SK-N-SH (cell line): Measurements from ENCODE around the gene TDRD9. TPM values are rescaled to one million over a fixed set of nuclear protein-coding genes. Genes with fewer than 3 reads are reported as not detected.

Source experiments
- CTCF ChIA-PET: fragments of 300-600, 350-600 bp; formaldehyde crosslinking; extraction: SDS; loops from one replicate; lab custom pipeline; 2021; lab: Yijun Ruan, JAX
- POLR2A ChIA-PET: fragments of 350-600 bp; sonication (Branson Sonifier 250); formaldehyde crosslinking; extraction: SDS; loops from one replicate; lab custom pipeline; 2020; ENCODE audit warnings: antibody characterized with exemption, inconsistent platforms; lab: Yijun Ruan, JAX
- DNase-seq: peaks from one replicate; pipeline ENCODE4 v3.0.0; 2012
- H2AFZ ChIP-seq: fragments of 200-600 bp; sonication (generic); 2 replicates; pipeline ENCODE4 v1.8.1; 2016; ENCODE audit warnings: antibody characterized with exemption, mild to moderate bottlenecking, low read depth
- H3F3A ChIP-seq: fragments of 200-600 bp; sonication (generic); replicated peaks from 2 replicates; pipeline ENCODE3; 2016; ENCODE audit warnings: antibody characterized with exemption, mild to moderate bottlenecking; ENCODE audit not compliant: insufficient read depth
- H3K27ac ChIP-seq, 2 experiments: fragments of 200-500 bp in 1 of 2; fragments of 200-600 bp in 1 of 2; sonication (Bioruptor generic) in 1 of 2; sonication (generic), shearing (Covaris generic) in 1 of 2; 2 replicates each; pipeline versions ENCODE4 v1.5.1 to v1.6.1; 2014 to 2016; ENCODE audit warnings: low read depth in 2 of 2, inconsistent platforms in 1 of 2, low read length in 1 of 2, mild to moderate bottlenecking in 1 of 2, mixed read lengths in 1 of 2
- H3K27me3 ChIP-seq: fragments of 200-600 bp; sonication (generic), shearing (Covaris generic); 2 replicates; pipeline ENCODE4 v1.6.1; 2016; ENCODE audit warnings: mixed run types; ENCODE audit not compliant: insufficient read depth
- H3K36me3 ChIP-seq, 2 experiments: fragments of 200-500 bp in 1 of 2; fragments of 200-600 bp in 1 of 2; sonication (Bioruptor generic) in 1 of 2; sonication (generic) in 1 of 2; replicated peaks in 1 of 2; 2 replicates each; pipeline versions ENCODE3 to v1.5.1; 2014 to 2016; ENCODE audit warnings: low read length in 1 of 2, mild to moderate bottlenecking in 1 of 2; ENCODE audit not compliant: insufficient read depth in 2 of 2, control insufficient read depth in 1 of 2
- H3K4me1 ChIP-seq, 2 experiments: fragments of 200-500 bp in 1 of 2; fragments of 200-600 bp in 1 of 2; sonication (Bioruptor generic) in 1 of 2; sonication (generic), shearing (Covaris generic) in 1 of 2; 2 replicates each; pipeline versions ENCODE4 v1.5.1 to v1.6.1; 2014 to 2016; ENCODE audit warnings: low read depth in 1 of 2, low read length in 1 of 2, mixed run types in 1 of 2; ENCODE audit not compliant: insufficient read depth in 2 of 2, control insufficient read depth in 1 of 2
- H3K4me2 ChIP-seq: fragments of 200-600 bp; sonication (generic), shearing (Covaris generic); 2 replicates; pipeline ENCODE4 v1.6.1; 2017; ENCODE audit warnings: mixed run types
- H3K4me3 ChIP-seq, 2 experiments: fragments of 200-500 bp in 1 of 2; fragments of 200-600 bp in 1 of 2; sonication (Bioruptor generic) in 1 of 2; sonication (generic), shearing (Covaris generic) in 1 of 2; 2 replicates each; pipeline versions ENCODE4 v1.5.1 to v1.8.1; 2014 to 2016; ENCODE audit warnings: low read depth in 2 of 2, inconsistent platforms in 1 of 2, low read length in 1 of 2, mild to moderate bottlenecking in 1 of 2, mixed read lengths in 1 of 2, moderate library complexity in 1 of 2
- H3K79me2 ChIP-seq: fragments of 200-600 bp; sonication (generic); 2 replicates; pipeline ENCODE4 v1.8.1; 2017; ENCODE audit warnings: mild to moderate bottlenecking; ENCODE audit not compliant: insufficient read depth
- H3K9ac ChIP-seq: fragments of 200-600 bp; sonication (generic); 2 replicates; pipeline ENCODE4 v1.6.1; 2017; ENCODE audit warnings: mixed run types
- H3K9me2 ChIP-seq: fragments of 200-600 bp; sonication (generic); 2 replicates; pipeline ENCODE4 v1.6.1; 2017; ENCODE audit warnings: mixed run types
- H3K9me3 ChIP-seq: fragments of 200-600 bp; sonication (generic); 2 replicates; pipeline ENCODE4 v1.6.1; 2017; ENCODE audit warnings: mixed run types, mild to moderate bottlenecking, moderate library complexity
- H4K20me1 ChIP-seq: fragments of 200-600 bp; sonication (generic); 2 replicates; pipeline ENCODE4 v1.6.1; 2017; ENCODE audit warnings: mild to moderate bottlenecking, mixed run types; ENCODE audit not compliant: insufficient read depth
- CHD2 ChIP-seq: fragments of 150-350 bp; IDR thresholded peaks from 2 replicates; pipeline ENCODE4 v1.6.1; 2018; ENCODE audit warnings: low read length; ENCODE audit not compliant: partially characterized antibody
- ELF1 ChIP-seq: IDR thresholded peaks from 2 replicates; pipeline ENCODE4 v1.4.0; 2012
- EP300 ChIP-seq, 2 experiments: IDR thresholded peaks; 2 replicates each; pipeline versions ENCODE4 v1.4.0 to v1.6.1; 2012; ENCODE audit warnings: borderline replicate concordance in 1 of 2, low read depth in 1 of 2, low read length in 1 of 2
- EZH2phosphoT487 ChIP-seq: fragments of 200-600 bp; sonication (generic); IDR thresholded peaks from 2 replicates; pipeline ENCODE4 v1.6.1; 2017; ENCODE audit warnings: low read depth, mixed run types, mild to moderate bottlenecking, antibody characterized with exemption, moderate library complexity, borderline replicate concordance
- GABPA ChIP-seq: IDR thresholded peaks from 2 replicates; pipeline ENCODE4 v1.4.0; 2012; ENCODE audit warnings: low read depth, mild to moderate bottlenecking
- GATA2 ChIP-seq: sonication (generic); formaldehyde crosslinking; IDR thresholded peaks from 2 replicates; pipeline ENCODE4 v1.5.0; 2020; ENCODE audit warnings: mild to moderate bottlenecking, missing genetic modification reagents
- JUND ChIP-seq: IDR thresholded peaks from 2 replicates; pipeline ENCODE4 v1.4.0; 2012
- MEF2A ChIP-seq: IDR thresholded peaks from 2 replicates; pipeline ENCODE4 v1.4.0; 2012; ENCODE audit warnings: low read depth, borderline replicate concordance
- MXI1 ChIP-seq: IDR thresholded peaks from 2 replicates; pipeline ENCODE4 v1.6.1; 2012; ENCODE audit warnings: mild to moderate bottlenecking, low read depth, low read length, improper control_type of control experiment
- NRF1 ChIP-seq: IDR thresholded peaks from 2 replicates; pipeline ENCODE4 v1.6.1; 2012; ENCODE audit warnings: low read depth, mild to moderate bottlenecking, low read length
- RCOR1 ChIP-seq: fragments of 150-350 bp; IDR thresholded peaks from 2 replicates; pipeline ENCODE4 v1.6.1; 2017; ENCODE audit warnings: antibody characterized with exemption, low read length
- SMC3 ChIP-seq: IDR thresholded peaks from 2 replicates; pipeline ENCODE4 v1.6.1; 2012; ENCODE audit warnings: low read depth, low read length, improper control_type of control experiment
- TCF12 ChIP-seq: IDR thresholded peaks from 2 replicates; pipeline ENCODE4 v1.4.0; 2012
- YY1 ChIP-seq: IDR thresholded peaks from 2 replicates; pipeline ENCODE4 v1.4.0; 2012; ENCODE audit warnings: low read depth, mild to moderate bottlenecking
- WGBS: methylation state at CpG from one replicate; pipeline ENCODE4 v1.1.6; 2017; ENCODE audit warnings: low lambda C conversion rate; 5-methylcytosine and 5-hydroxymethylcytosine counted together
- polyA plus RNA-seq, 3 experiments: library from polyadenylated mRNA; depleted of rRNA; stranded (reverse); fragments of >200 nt; gene quantifications; 2 replicates each; pipeline ENCODE4 v1.2.3, GENCODE V29; 2012
- TF ChIP-seq, protein P1 (sequence below): IDR thresholded peaks from 2 replicates; pipeline ENCODE4; 2012
- TF ChIP-seq, protein P2 (sequence below): IDR thresholded peaks from 2 replicates; pipeline ENCODE4 v1.4.0; 2012; ENCODE audit warnings: low read depth
- TF ChIP-seq, protein P3 (sequence below): IDR thresholded peaks from 2 replicates; pipeline ENCODE4 v1.4.0; 2012; ENCODE audit warnings: low read depth, borderline replicate concordance
- TF ChIP-seq, protein P4 (sequence below): IDR thresholded peaks from 2 replicates; pipeline ENCODE4 v1.4.0; 2012; ENCODE audit warnings: low read depth, borderline replicate concordance
- TF ChIP-seq, protein P5 (sequence below): IDR thresholded peaks from 2 replicates; pipeline ENCODE4 v1.6.1; 2012; ENCODE audit warnings: mild to moderate bottlenecking, low read depth, low read length, moderate library complexity

Gene TDRD9
- polyA plus RNA-seq, 1 of the 3 experiments (the other 2 are of a cell fraction): not detected

DNA sequence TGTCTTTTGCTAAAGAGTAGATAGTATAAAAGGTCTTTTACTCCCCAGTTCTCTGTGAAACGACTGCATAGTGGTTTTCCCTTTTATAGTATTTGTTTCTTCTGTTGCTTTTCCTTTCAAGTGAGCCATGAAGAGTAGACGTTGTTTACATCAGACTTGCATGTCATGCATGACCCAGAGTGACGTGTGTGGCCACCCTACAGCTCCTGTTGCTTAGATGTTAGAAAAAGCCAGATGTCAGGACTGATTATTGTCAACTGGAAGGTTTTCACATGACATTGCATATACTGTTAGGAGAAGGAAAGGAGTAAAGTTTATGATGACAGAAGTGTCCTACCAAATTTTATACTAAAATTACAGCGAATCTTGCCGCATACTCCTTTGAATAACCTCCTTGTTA is 15.4 kb downstream of the TDRD9 start:
- H3K4me3 ChIP-seq: no peak overlapping the region
- ChIA-PET POLR2A (no interaction called here), CTCF (interaction anchor here (1.9 kb wide), 1 partner anchor 33 kb away, joined by 4 read pairs; no protein-coding TSS in a partner anchor)
- H3K9me3 ChIP-seq: no peaks in the 10 kb centered on the region
- TF ChIP-seq GATA2 (CRISPR knock-in tag) (no peak), ELF1 (no peak), JUND (no peak), EZH2phosphoT487 (no peak), EP300 (IDR thresholded peaks at IDR 0.05; ENCODE audit: borderline replicate concordance in 1 of 2, low read depth in 1 of 2, low read length in 1 of 2) (no peak)
- TF ChIP-seq, protein P1, sequence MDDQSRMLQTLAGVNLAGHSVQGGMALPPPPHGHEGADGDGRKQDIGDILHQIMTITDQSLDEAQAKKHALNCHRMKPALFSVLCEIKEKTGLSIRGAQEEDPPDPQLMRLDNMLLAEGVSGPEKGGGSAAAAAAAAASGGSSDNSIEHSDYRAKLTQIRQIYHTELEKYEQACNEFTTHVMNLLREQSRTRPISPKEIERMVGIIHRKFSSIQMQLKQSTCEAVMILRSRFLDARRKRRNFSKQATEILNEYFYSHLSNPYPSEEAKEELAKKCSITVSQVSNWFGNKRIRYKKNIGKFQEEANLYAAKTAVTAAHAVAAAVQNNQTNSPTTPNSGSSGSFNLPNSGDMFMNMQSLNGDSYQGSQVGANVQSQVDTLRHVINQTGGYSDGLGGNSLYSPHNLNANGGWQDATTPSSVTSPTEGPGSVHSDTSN: no peak
- TF ChIP-seq, protein P2, sequence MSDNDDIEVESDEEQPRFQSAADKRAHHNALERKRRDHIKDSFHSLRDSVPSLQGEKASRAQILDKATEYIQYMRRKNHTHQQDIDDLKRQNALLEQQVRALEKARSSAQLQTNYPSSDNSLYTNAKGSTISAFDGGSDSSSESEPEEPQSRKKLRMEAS: no peak
- TF ChIP-seq, protein P3, sequence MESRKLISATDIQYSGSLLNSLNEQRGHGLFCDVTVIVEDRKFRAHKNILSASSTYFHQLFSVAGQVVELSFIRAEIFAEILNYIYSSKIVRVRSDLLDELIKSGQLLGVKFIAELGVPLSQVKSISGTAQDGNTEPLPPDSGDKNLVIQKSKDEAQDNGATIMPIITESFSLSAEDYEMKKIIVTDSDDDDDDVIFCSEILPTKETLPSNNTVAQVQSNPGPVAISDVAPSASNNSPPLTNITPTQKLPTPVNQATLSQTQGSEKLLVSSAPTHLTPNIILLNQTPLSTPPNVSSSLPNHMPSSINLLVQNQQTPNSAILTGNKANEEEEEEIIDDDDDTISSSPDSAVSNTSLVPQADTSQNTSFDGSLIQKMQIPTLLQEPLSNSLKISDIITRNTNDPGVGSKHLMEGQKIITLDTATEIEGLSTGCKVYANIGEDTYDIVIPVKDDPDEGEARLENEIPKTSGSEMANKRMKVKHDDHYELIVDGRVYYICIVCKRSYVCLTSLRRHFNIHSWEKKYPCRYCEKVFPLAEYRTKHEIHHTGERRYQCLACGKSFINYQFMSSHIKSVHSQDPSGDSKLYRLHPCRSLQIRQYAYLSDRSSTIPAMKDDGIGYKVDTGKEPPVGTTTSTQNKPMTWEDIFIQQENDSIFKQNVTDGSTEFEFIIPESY: no peak
- no peak overlapping the region for H3K27ac ChIP-seq
- no peaks in the 10 kb centered on the region for H3K9me2 ChIP-seq
- H3K79me2 ChIP-seq: no peaks in the 10 kb centered on the region
- peaks cover 8% of the 10 kb centered on the region; the same call in 1 of the 2 replicates for H3K27me3 ChIP-seq
- H3K4me2 ChIP-seq: no peak overlapping the region
- 49% methylated on average over 5 of the region's 5 CpGs for WGBS
- H3K9ac ChIP-seq: no peak overlapping the region
- H3K4me1 ChIP-seq: no peaks in the 10 kb centered on the region
- no peak overlapping the region for H2AFZ ChIP-seq
- no peaks in the 10 kb centered on the region for H4K20me1 ChIP-seq
- no peak for DNase-seq
- H3F3A ChIP-seq: no peaks in the 10 kb centered on the region
- no peaks in the 10 kb centered on the region for H3K36me3 ChIP-seq

DNA sequence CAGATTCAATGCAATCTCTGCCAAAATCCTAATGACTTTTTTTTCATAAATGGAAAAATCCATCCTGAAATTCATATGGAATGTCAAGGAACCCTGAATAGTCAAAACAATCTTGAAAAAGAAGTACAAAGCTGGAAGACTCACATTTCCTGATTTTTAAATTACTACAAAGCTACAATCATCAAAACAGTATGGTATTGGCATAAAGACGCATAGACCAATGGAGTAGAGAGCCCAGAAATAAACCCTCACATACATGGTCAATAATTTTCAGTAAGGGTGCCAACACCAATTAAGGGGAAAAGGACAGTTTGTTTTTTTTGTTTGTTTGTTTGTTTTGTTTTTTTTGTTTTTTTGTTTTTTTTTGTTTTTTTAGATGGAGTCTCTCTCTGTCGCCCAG is 18.7 kb downstream of the TDRD9 start:
- H3K4me1 ChIP-seq: no peaks in the 10 kb centered on the region
- H3K36me3 ChIP-seq: no peaks in the 10 kb centered on the region
- H3K9me3 ChIP-seq: no peaks in the 10 kb centered on the region
- no peak overlapping the region for H3K27ac ChIP-seq
- no peaks in the 10 kb centered on the region for H3K27me3 ChIP-seq
- WGBS: 50% methylated on average over 2 of the region's 2 CpGs
- CTCF ChIA-PET: interaction anchor here (0.6 to 1.1 kb wide), 2 partner anchors 9 to 31 kb away, joined by 3 to 4 read pairs; no protein-coding TSS in a partner anchor
- no peak overlapping the region for H2AFZ ChIP-seq
- no peak overlapping the region for H3K9ac ChIP-seq
- H3K9me2 ChIP-seq: no peaks in the 10 kb centered on the region
- H3K79me2 ChIP-seq: no peaks in the 10 kb centered on the region
- POLR2A ChIA-PET: no interaction called here
- no peaks in the 10 kb centered on the region for H3F3A ChIP-seq
- no peaks in the 10 kb centered on the region for H4K20me1 ChIP-seq
- H3K4me3 ChIP-seq: no peak overlapping the region
- no peak for DNase-seq
- no peak overlapping the region for H3K4me2 ChIP-seq
- TF ChIP-seq, protein P3: no peak
- TF ChIP-seq GATA2 (CRISPR knock-in tag) (no peak), NRF1 (no peak), TCF12 (no peak), GABPA (no peak), SMC3 (no peak), RCOR1 (no peak), CHD2 (no peak), JUND (no peak), MXI1 (no peak), MEF2A (no peak), YY1 (no peak)
- TF ChIP-seq, protein P4, sequence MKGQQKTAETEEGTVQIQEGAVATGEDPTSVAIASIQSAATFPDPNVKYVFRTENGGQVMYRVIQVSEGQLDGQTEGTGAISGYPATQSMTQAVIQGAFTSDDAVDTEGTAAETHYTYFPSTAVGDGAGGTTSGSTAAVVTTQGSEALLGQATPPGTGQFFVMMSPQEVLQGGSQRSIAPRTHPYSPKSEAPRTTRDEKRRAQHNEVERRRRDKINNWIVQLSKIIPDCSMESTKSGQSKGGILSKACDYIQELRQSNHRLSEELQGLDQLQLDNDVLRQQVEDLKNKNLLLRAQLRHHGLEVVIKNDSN: no peak
- TF ChIP-seq, protein P5, sequence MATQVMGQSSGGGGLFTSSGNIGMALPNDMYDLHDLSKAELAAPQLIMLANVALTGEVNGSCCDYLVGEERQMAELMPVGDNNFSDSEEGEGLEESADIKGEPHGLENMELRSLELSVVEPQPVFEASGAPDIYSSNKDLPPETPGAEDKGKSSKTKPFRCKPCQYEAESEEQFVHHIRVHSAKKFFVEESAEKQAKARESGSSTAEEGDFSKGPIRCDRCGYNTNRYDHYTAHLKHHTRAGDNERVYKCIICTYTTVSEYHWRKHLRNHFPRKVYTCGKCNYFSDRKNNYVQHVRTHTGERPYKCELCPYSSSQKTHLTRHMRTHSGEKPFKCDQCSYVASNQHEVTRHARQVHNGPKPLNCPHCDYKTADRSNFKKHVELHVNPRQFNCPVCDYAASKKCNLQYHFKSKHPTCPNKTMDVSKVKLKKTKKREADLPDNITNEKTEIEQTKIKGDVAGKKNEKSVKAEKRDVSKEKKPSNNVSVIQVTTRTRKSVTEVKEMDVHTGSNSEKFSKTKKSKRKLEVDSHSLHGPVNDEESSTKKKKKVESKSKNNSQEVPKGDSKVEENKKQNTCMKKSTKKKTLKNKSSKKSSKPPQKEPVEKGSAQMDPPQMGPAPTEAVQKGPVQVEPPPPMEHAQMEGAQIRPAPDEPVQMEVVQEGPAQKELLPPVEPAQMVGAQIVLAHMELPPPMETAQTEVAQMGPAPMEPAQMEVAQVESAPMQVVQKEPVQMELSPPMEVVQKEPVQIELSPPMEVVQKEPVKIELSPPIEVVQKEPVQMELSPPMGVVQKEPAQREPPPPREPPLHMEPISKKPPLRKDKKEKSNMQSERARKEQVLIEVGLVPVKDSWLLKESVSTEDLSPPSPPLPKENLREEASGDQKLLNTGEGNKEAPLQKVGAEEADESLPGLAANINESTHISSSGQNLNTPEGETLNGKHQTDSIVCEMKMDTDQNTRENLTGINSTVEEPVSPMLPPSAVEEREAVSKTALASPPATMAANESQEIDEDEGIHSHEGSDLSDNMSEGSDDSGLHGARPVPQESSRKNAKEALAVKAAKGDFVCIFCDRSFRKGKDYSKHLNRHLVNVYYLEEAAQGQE: no peak
